Keratinocyte (primary cell): ENCODE measurements around the gene BRICD5. TPM values are rescaled to one million over a fixed set of nuclear protein-coding genes. Genes with fewer than 3 reads are reported as not detected.

Source experiments
- DNase-seq: peaks from one replicate; pipeline ENCODE4 v3.0.0-alpha.2; 2011; ENCODE audit warnings: low read depth, missing footprints, low spot score
- FAIRE-seq: peaks from 2 replicates; lab custom pipeline; 2011; peaks lifted over from hg19 to GRCh38; lab: Jason Lieb, UNC
- H2AFZ ChIP-seq: 2 replicates; pipeline ENCODE4 v1.6.0; 2012; ENCODE audit warnings: low read length, control low read depth, inconsistent platforms; ENCODE audit not compliant: control insufficient read depth
- H3K27ac ChIP-seq: 2 replicates; pipeline ENCODE4 v1.5.1; 2011; ENCODE audit warnings: low read length; ENCODE audit not compliant: control insufficient read depth, insufficient read depth
- H3K27me3 ChIP-seq: 3 replicates; pipeline ENCODE4 v1.6.0; 2011; ENCODE audit warnings: low read length; ENCODE audit not compliant: control insufficient read depth, insufficient read depth; ENCODE audit errors: extremely low read depth
- H3K36me3 ChIP-seq, 2 experiments: 2 replicates in 1 of 2; 3 replicates in 1 of 2; pipeline ENCODE4 v1.5.1; 2011; ENCODE audit warnings: low read length in 2 of 2, mild to moderate bottlenecking in 1 of 2; ENCODE audit not compliant: control insufficient read depth in 2 of 2, insufficient read depth in 2 of 2; ENCODE audit errors: extremely low read depth in 1 of 2
- H3K4me1 ChIP-seq: 3 replicates; pipeline ENCODE4 v1.5.1; 2011; ENCODE audit warnings: low read length; ENCODE audit not compliant: control insufficient read depth, insufficient read depth; ENCODE audit errors: extremely low read depth
- H3K4me2 ChIP-seq: 3 replicates; pipeline ENCODE4 v1.6.0; 2011; ENCODE audit warnings: low read depth, low read length; ENCODE audit not compliant: control insufficient read depth, insufficient read depth; ENCODE audit errors: extremely low read depth
- H3K4me3 ChIP-seq, 3 experiments: fragments of 200-600 bp in 1 of 3; sonication (generic) in 1 of 3; 2 replicates in 2 of 3; 3 replicates in 1 of 3; pipeline ENCODE4 v1.5.1; 2011 to 2016; ENCODE audit warnings: low read length in 3 of 3, mild to moderate bottlenecking in 3 of 3, control low read depth in 2 of 3, inconsistent platforms in 1 of 3, low read depth in 1 of 3, mixed read lengths in 1 of 3, mixed run types in 1 of 3, moderate library complexity in 1 of 3; ENCODE audit not compliant: control insufficient read depth in 2 of 3, insufficient read depth in 2 of 3; ENCODE audit errors: extremely low read depth in 1 of 3
- H3K79me2 ChIP-seq: 2 replicates; pipeline ENCODE4 v1.6.0; 2012; ENCODE audit warnings: low read length; ENCODE audit not compliant: control insufficient read depth, insufficient read depth
- H3K9ac ChIP-seq: 3 replicates; pipeline ENCODE4 v1.6.0; 2011; ENCODE audit warnings: low read length; ENCODE audit not compliant: control insufficient read depth, insufficient read depth; ENCODE audit errors: extremely low read depth
- H3K9me1 ChIP-seq: 3 replicates; pipeline ENCODE4 v1.6.0; 2011; ENCODE audit warnings: low read length; ENCODE audit not compliant: control insufficient read depth, insufficient read depth; ENCODE audit errors: extremely low read depth
- H3K9me3 ChIP-seq: 2 replicates; pipeline ENCODE4 v1.5.1; 2012; ENCODE audit warnings: low read depth, low read length; ENCODE audit not compliant: control insufficient read depth
- H4K20me1 ChIP-seq: 3 replicates; pipeline ENCODE4 v1.6.0; 2011; ENCODE audit warnings: low read length; ENCODE audit not compliant: control insufficient read depth, insufficient read depth; ENCODE audit errors: extremely low read depth
- CTCF ChIP-seq, 3 experiments: IDR thresholded peaks in 1 of 3; conservative IDR thresholded peaks in 1 of 3; optimal IDR thresholded peaks in 1 of 3; 2 replicates in 2 of 3; 3 replicates in 1 of 3; pipeline versions ENCODE3 to v1.5.1; 2011; ENCODE audit warnings: low read length in 3 of 3, mild to moderate bottlenecking in 3 of 3, moderate library complexity in 2 of 3, control low read depth in 1 of 3, inconsistent platforms in 1 of 3; ENCODE audit not compliant: insufficient read depth in 2 of 3; ENCODE audit errors: extremely low read depth in 1 of 3
- EZH2 ChIP-seq: IDR thresholded peaks from one replicate; pipeline ENCODE4 v1.6.1; 2012; ENCODE audit warnings: inconsistent platforms, mild to moderate bottlenecking, low read length, moderate library complexity
- dilution Hi-C: fragments of 300-500 bp; cut with MboI; formaldehyde crosslinking; loops from one replicate; pipeline ENCODE4 v1.7.0; 2020; ENCODE audit warnings: low sequenced_read_pairs; ENCODE audit not compliant: extremely low pct_ligation_motif_present
- polyA plus RNA-seq, 5 experiments: library from polyadenylated mRNA; depleted of rRNA in 3 of 5; stranded (reverse) in 3 of 5; stranded (forward) in 1 of 5; unstranded in 1 of 5; fragments of >200 nt; gene quantifications; 1 replicate in 1 of 5; 2 replicates in 3 of 5; 3 replicates in 1 of 5; pipeline versions ENCODE4 v1.2.1 to v1.2.3, GENCODE V29; 2011 to 2012; ENCODE audit warnings: missing spikeins in 2 of 5, low read depth in 1 of 5, low replicate concordance in 1 of 5

Gene BRICD5
- polyA plus RNA-seq, 1 donor (not counting 4 experiments of a cell fraction or from before 2014, with no cell fraction given): 1.8 TPM

GRCh38 chr16:2200313-2200712 lies 10.3 kb downstream of the BRICD5 start:
- peaks cover 17% of the 10 kb centered on the region for H3K27me3 ChIP-seq
- no peaks in the 10 kb centered on the region for H3K9me3 ChIP-seq
- FAIRE-seq (no peak), DNase-seq (no peak)
- TF ChIP-seq EZH2 (no peak), CTCF (optimal IDR thresholded peaks at IDR 0.05 in 1 of 3, IDR thresholded peaks at IDR 0.05 in 1 of 3, conservative IDR thresholded peaks at IDR 0.05 in 1 of 3; ENCODE audit: extremely low read depth in 1 of 3, insufficient read depth in 2 of 3, low read length in 3 of 3) (no peak)
- H3K79me2 ChIP-seq: no peaks in the 10 kb centered on the region
- H3K4me1 ChIP-seq: peaks cover 15% of the 10 kb centered on the region
- no peak overlapping the region for H3K27ac ChIP-seq
- no peak overlapping the region for H2AFZ ChIP-seq
- H3K9ac ChIP-seq: no peak overlapping the region
- dilution Hi-C loops: no loop called here
- no peaks in the 10 kb centered on the region for H4K20me1 ChIP-seq
- no peaks in the 10 kb centered on the region for H3K9me1 ChIP-seq
- no peak overlapping the region for H3K4me2 ChIP-seq
- H3K4me3 ChIP-seq: no peak overlapping the region
- H3K36me3 ChIP-seq: no peaks in the 10 kb centered on the region

DNA sequence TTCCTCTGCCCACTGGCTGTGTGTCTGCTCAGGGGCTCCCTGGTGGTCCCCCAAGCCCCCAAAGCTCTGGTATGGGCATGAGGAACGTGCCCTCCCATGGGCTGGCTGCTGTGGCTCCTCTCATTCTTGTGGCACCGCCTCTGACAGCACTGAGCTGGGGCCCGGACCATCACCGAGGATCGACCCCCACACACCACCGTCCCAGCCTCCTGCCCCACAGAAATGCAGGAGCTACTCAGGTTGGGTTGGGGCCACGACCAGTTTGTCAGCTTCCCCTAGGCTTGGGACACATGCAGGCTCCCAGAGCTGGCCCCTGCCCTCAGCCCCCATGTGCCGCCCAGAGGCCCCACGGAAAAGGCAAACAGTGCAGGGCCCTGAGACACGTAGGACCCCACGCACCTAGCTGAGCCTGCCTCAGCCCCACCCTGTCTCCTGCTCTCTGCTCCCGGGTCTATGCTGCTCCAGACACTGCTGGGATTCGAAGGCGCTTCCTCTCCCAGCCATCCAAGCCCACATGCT lies 11.0 kb downstream of the BRICD5 start:
- H3K4me1 ChIP-seq: peaks cover 16% of the 10 kb centered on the region

More for the DNA sequence above, 11.0 kb downstream of the BRICD5 start:
- FAIRE-seq: no peak
- Histone ChIP-seq H2AFZ (no peak overlapping the region), H3K9ac (no peak overlapping the region), H3K27ac (no peak overlapping the region), H3K27me3 (peaks cover 23% of the 10 kb centered on the region), H3K36me3 (no peaks in the 10 kb centered on the region), H3K79me2 (no peaks in the 10 kb centered on the region), H3K4me2 (no peak overlapping the region), H4K20me1 (no peaks in the 10 kb centered on the region), H3K9me3 (no peaks in the 10 kb centered on the region), H3K4me3 (no peak overlapping the region), H3K9me1 (no peaks in the 10 kb centered on the region)
- TF ChIP-seq EZH2 (no peak), CTCF (optimal IDR thresholded peaks at IDR 0.05 in 1 of 3, IDR thresholded peaks at IDR 0.05 in 1 of 3, conservative IDR thresholded peaks at IDR 0.05 in 1 of 3; ENCODE audit: extremely low read depth in 1 of 3, insufficient read depth in 2 of 3, low read length in 3 of 3) (no peak)
- DNase-seq: no peak
- dilution Hi-C loops: no loop called here
